GM18907 (cell line): ENCODE measurements around the gene F8.
"Not testable (repeated sequence)": the region's sequence is repeated elsewhere in the genome, so short reads cannot be mapped to it uniquely, and the experiment has no call there.

Source experiments
- ATAC-seq: cut with Tn5 transposase; IDR thresholded peaks from one replicate; pipeline ENCODE4 v1.9.1; 2021; ENCODE audit warnings: mild to moderate bottlenecking, moderate library complexity; ENCODE audit not compliant: unreplicated experiment

Gene F8

GRCh38 chrX:154819771-154820341 lies 202.7 kb downstream of the F8 start:
- ATAC-seq: peak; percentile 71

- ATAC-seq: peak; percentile 22
Measured at GRCh38 chrX:154818916-154819770, 203.4 kb downstream of the F8 start.

- ATAC-seq: not testable (repeated sequence)
Measured at GRCh38 chrX:154817048-154817618, 205.4 kb downstream of the F8 start.

GRCh38 chrX:154816326-154816898 lies 206.1 kb downstream of the F8 start:
- ATAC-seq: not testable (repeated sequence)

- ATAC-seq: no peak
Measured at GRCh38 chrX:154815274-154815818, 207.2 kb downstream of the F8 start.

- no peak for ATAC-seq
Measured at GRCh38 chrX:154813801-154814200, 208.7 kb downstream of the F8 start.

GRCh38 chrX:154812341-154813101 lies 210.0 kb downstream of the F8 start:
- ATAC-seq: no peak

- no peak for ATAC-seq
Measured at GRCh38 chrX:154809939-154810665, 212.4 kb downstream of the F8 start.

GRCh38 chrX:154806837-154807501 lies 215.6 kb downstream of the F8 start:
- no peak for ATAC-seq

GRCh38 chrX:154805696-154806091 lies 216.8 kb downstream of the F8 start:
- ATAC-seq: no peak

- ATAC-seq: peak; percentile 86
Measured at GRCh38 chrX:154804957-154805695, 217.4 kb downstream of the F8 start, which contains the start of gene MPP1. Gene MPP1 (minus strand): TSS chrX:154805485. CDS start chrX:154805373, 112 bp downstream.

- ATAC-seq: no peak
Measured at GRCh38 chrX:154804261-154804956, 218.1 kb downstream of the F8 start.

- ATAC-seq: no peak
Measured at GRCh38 chrX:154802947-154803346, 219.6 kb downstream of the F8 start.

- no peak for ATAC-seq
Measured at GRCh38 chrX:154800478-154801210, 221.9 kb downstream of the F8 start.

GRCh38 chrX:154799556-154800348 lies 222.8 kb downstream of the F8 start:
- no peak for ATAC-seq

- no peak for ATAC-seq
Measured at GRCh38 chrX:154797006-154797405, 225.5 kb downstream of the F8 start.

GRCh38 chrX:154795016-154795415 lies 227.5 kb downstream of the F8 start:
- no peak for ATAC-seq
